A673 (cell line): ENCODE measurements around the gene RPS8.

Experiments
- EZH2 ChIP-seq: fragments of 200-600 bp; sonication (generic); IDR thresholded peaks from 2 replicates; pipeline ENCODE4 v1.6.1; 2017; ENCODE audit warnings: borderline replicate concordance, low read depth, mild to moderate bottlenecking, mixed read lengths, antibody characterized with exemption, low read length; ENCODE audit not compliant: poor library complexity, severe bottlenecking
- TF ChIP-seq, protein P1 (sequence below): fragments of 300-800, 200-600 bp; sonication (generic); conservative IDR thresholded peaks from 2 replicates; pipeline ENCODE4 v1.5.1; 2017; ENCODE audit warnings: low read depth, mild to moderate bottlenecking, antibody characterized with exemption, low read length, moderate library complexity, mixed read lengths

DNA sequence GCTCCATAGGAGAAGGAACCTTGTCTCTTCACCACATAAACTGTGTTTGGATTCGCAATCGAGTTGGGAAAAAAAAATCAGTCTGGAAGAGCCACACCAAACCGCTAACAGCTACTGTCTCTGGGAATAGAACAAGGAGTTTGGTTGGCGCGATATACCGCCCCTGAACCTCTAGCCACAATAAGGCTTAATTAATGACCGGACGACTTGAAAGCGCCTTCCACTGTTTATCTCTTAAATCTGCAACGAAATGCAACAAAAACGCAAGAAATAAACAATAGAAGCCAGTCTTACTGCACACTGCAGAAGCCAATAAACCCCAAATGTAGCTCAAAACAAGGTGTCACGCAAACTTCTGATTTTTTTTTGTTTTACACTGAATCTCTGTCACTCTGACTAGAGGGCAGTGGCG is 43.9 kb downstream of the RPS8 start:
- TF ChIP-seq, protein P1, sequence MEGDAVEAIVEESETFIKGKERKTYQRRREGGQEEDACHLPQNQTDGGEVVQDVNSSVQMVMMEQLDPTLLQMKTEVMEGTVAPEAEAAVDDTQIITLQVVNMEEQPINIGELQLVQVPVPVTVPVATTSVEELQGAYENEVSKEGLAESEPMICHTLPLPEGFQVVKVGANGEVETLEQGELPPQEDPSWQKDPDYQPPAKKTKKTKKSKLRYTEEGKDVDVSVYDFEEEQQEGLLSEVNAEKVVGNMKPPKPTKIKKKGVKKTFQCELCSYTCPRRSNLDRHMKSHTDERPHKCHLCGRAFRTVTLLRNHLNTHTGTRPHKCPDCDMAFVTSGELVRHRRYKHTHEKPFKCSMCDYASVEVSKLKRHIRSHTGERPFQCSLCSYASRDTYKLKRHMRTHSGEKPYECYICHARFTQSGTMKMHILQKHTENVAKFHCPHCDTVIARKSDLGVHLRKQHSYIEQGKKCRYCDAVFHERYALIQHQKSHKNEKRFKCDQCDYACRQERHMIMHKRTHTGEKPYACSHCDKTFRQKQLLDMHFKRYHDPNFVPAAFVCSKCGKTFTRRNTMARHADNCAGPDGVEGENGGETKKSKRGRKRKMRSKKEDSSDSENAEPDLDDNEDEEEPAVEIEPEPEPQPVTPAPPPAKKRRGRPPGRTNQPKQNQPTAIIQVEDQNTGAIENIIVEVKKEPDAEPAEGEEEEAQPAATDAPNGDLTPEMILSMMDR = no peak
- TF ChIP-seq EZH2 = no peak
